WTC11 (cell line): ENCODE measurements around the gene TRMO. TPM values are rescaled to one million over a fixed set of nuclear protein-coding genes. Genes with fewer than 3 reads are reported as not detected.

Experiments used
- ATAC-seq: fragments of 200-7000 bp; cut with Tn5 transposase; 2 replicates; pipeline ENCODE4 v1.10.0; 2021; ENCODE audit warnings: mild to moderate bottlenecking, moderate library complexity
- CTCF ChIA-PET: fragments of 300-600 bp; sonication (Branson Sonifier 250); formaldehyde crosslinking; loops from one replicate; lab custom pipeline; 2021; ENCODE audit warnings: antibody characterized with exemption; lab: Charles Lee
- POLR2A ChIA-PET: fragments of 350-600 bp; sonication (Branson Sonifier 250); formaldehyde crosslinking; loops from one replicate; lab custom pipeline; 2021; ENCODE audit warnings: antibody characterized with exemption; lab: Charles Lee
- DNase-seq: peaks from one replicate; pipeline ENCODE4 v3.0.0; 2021; ENCODE audit warnings: low spot score
- H3K27ac Mint-ChIP-seq: 2 replicates; pipeline ENCODE4 v1.8.0; 2021; ENCODE audit warnings: mixed read lengths
- H3K27me3 Mint-ChIP-seq: 2 replicates; pipeline ENCODE4 v1.8.0; 2021; ENCODE audit warnings: low read depth, mild to moderate bottlenecking, moderate library complexity, mixed read lengths
- H3K36me3 Mint-ChIP-seq: 2 replicates; pipeline ENCODE4 v1.8.0; 2021; ENCODE audit warnings: mixed read lengths
- H3K4me1 Mint-ChIP-seq: 2 replicates; pipeline ENCODE4 v1.8.0; 2022; ENCODE audit warnings: mixed read lengths
- H3K4me3 Mint-ChIP-seq: 2 replicates; pipeline ENCODE4 v1.8.0; 2021; ENCODE audit warnings: mild to moderate bottlenecking, moderate library complexity, mixed read lengths
- H3K9me3 Mint-ChIP-seq: 2 replicates; pipeline ENCODE4 v1.8.0; 2021; ENCODE audit warnings: mixed read lengths
- ARID4B ChIP-seq: sonication (generic); formaldehyde crosslinking; IDR thresholded peaks from 2 replicates; pipeline ENCODE4 v1.8.0; 2023; ENCODE audit warnings: missing genetic modification reagents, mild to moderate bottlenecking, borderline replicate concordance
- ATF3 ChIP-seq: sonication (generic); formaldehyde crosslinking; conservative IDR thresholded peaks from 2 replicates; pipeline ENCODE4 v1.8.1; 2022; ENCODE audit warnings: mild to moderate bottlenecking, missing genetic modification reagents
- CREM ChIP-seq: sonication (generic); formaldehyde crosslinking; IDR thresholded peaks from 2 replicates; pipeline ENCODE4 v1.8.1; 2022; ENCODE audit warnings: mild to moderate bottlenecking, missing genetic modification reagents, moderate library complexity
- CTCF ChIP-seq: fragments of 200-600 bp; IDR thresholded peaks from 2 replicates; pipeline ENCODE4 v1.8.0; 2022; ENCODE audit warnings: antibody characterized with exemption
- E2F4 ChIP-seq: sonication (generic); formaldehyde crosslinking; IDR thresholded peaks from 2 replicates; pipeline ENCODE4 v1.8.1; 2022; ENCODE audit warnings: low read depth, mild to moderate bottlenecking, moderate library complexity, missing genetic modification reagents, borderline replicate concordance
- ELF4 ChIP-seq: sonication (generic); formaldehyde crosslinking; IDR thresholded peaks from 2 replicates; pipeline ENCODE4 v1.8.1; 2022; ENCODE audit warnings: low read depth, mild to moderate bottlenecking, moderate library complexity, missing genetic modification reagents
- EMX1 ChIP-seq: fragments of 250-450 bp; sonication (Bioruptor Pico); IDR thresholded peaks from 2 replicates; pipeline ENCODE4 v1.8.0; 2021; ENCODE audit warnings: mild to moderate bottlenecking
- ERG ChIP-seq: fragments of 250-450 bp; sonication (Bioruptor Pico); IDR thresholded peaks from 2 replicates; pipeline ENCODE4 v1.8.0; 2021; ENCODE audit warnings: mild to moderate bottlenecking
- FOXK1 ChIP-seq: sonication (generic); formaldehyde crosslinking; IDR thresholded peaks from 2 replicates; pipeline ENCODE4 v1.8.0; 2022; ENCODE audit warnings: mild to moderate bottlenecking, moderate library complexity, missing genetic modification reagents
- FOXP1 ChIP-seq: sonication (generic); formaldehyde crosslinking; IDR thresholded peaks from 2 replicates; pipeline ENCODE4 v1.8.0; 2022; ENCODE audit warnings: missing genetic modification reagents, mild to moderate bottlenecking, moderate library complexity, borderline replicate concordance
- FOXP4 ChIP-seq: sonication (generic); formaldehyde crosslinking; IDR thresholded peaks from 2 replicates; pipeline ENCODE4 v1.8.0; 2022; ENCODE audit warnings: mild to moderate bottlenecking, missing genetic modification reagents
- JAZF1 ChIP-seq: fragments of 250-450 bp; sonication (Bioruptor Pico); IDR thresholded peaks from 2 replicates; pipeline ENCODE4 v1.9.0; 2021; ENCODE audit warnings: moderate library complexity, mild to moderate bottlenecking, inconsistent platforms
- PREB ChIP-seq: sonication (generic); formaldehyde crosslinking; IDR thresholded peaks from 2 replicates; pipeline ENCODE4 v1.8.1; 2022; ENCODE audit warnings: mild to moderate bottlenecking, missing genetic modification reagents, moderate library complexity, borderline replicate concordance
- RORB ChIP-seq: fragments of 250-450 bp; sonication (Bioruptor Pico); IDR thresholded peaks from 2 replicates; pipeline ENCODE4 v1.9.0; 2021; ENCODE audit warnings: mild to moderate bottlenecking
- SMAD3 ChIP-seq: sonication (generic); formaldehyde crosslinking; IDR thresholded peaks from 2 replicates; pipeline ENCODE4 v1.8.0; 2022; ENCODE audit warnings: missing genetic modification reagents, mild to moderate bottlenecking, borderline replicate concordance
- SMAD4 ChIP-seq: sonication (generic); formaldehyde crosslinking; IDR thresholded peaks from 2 replicates; pipeline ENCODE4 v1.8.0; 2022; ENCODE audit warnings: mild to moderate bottlenecking, missing genetic modification reagents
- SP1 ChIP-seq: sonication (generic); formaldehyde crosslinking; conservative IDR thresholded peaks from 2 replicates; pipeline ENCODE4 v1.8.1; 2022; ENCODE audit warnings: missing genetic modification reagents
- ZNF121 ChIP-seq: sonication (generic); formaldehyde crosslinking; IDR thresholded peaks from 2 replicates; pipeline ENCODE4 v1.8.0; 2023; ENCODE audit warnings: missing genetic modification reagents
- ZNF671 ChIP-seq: fragments of 250-450 bp; sonication (Bioruptor Pico); IDR thresholded peaks from 2 replicates; pipeline ENCODE4 v1.8.0; 2021; ENCODE audit warnings: mild to moderate bottlenecking
- total RNA-seq: library from RNA; stranded (reverse); gene quantifications from 3 replicates; pipeline ENCODE4 v1.2.3, GENCODE V29; 2021

TRMO gene
- total RNA-seq, 1 experiment from 2014 or later = 4.6 TPM

GRCh38 chr9:97873882-97874281 is 48.4 kb downstream of the TRMO start (continued):
- TF ChIP-seq ARID4B (CRISPR knock-in tag) (no peak), ZNF121 (CRISPR knock-in tag) (no peak), PREB (CRISPR knock-in tag) (no peak), JAZF1 (no peak), CTCF (no peak), ERG (CRISPR knock-in tag) (no peak), ZNF671 (CRISPR knock-in tag) (no peak), FOXP4 (CRISPR knock-in tag) (no peak), ELF4 (CRISPR knock-in tag) (no peak)

- CTCF ChIA-PET = interaction anchor here (0.7 to 2.5 kb wide), 5 partner anchors 17 to 161 kb away, joined by 3 to 10 read pairs (median 4); no protein-coding TSS in a partner anchor
- POLR2A ChIA-PET = no interaction called here
- DNase-seq (peak; percentile 20), ATAC-seq (peak; percentile 42)
- H3K27ac Mint-ChIP-seq = no peak overlapping the region
- H3K4me3 Mint-ChIP-seq = no peak overlapping the region
- TF ChIP-seq EMX1 (no peak), SMAD4 (CRISPR knock-in tag) (no peak), CREM (no peak)
- peaks cover 4% of the 10 kb centered on the region for H3K27me3 Mint-ChIP-seq
- peaks cover 16% of the 10 kb centered on the region for H3K4me1 Mint-ChIP-seq
- H3K36me3 Mint-ChIP-seq = no peaks in the 10 kb centered on the region
- H3K9me3 Mint-ChIP-seq = peaks cover 13% of the 10 kb centered on the region
Observed at GRCh38 chr9:97873425-97873824, 48.9 kb downstream of the TRMO start.

- H3K27me3 Mint-ChIP-seq = peaks cover 33% of the 10 kb centered on the region
- no peak overlapping the region for H3K27ac Mint-ChIP-seq
Observed at GRCh38 chr9:97868859-97869258, 53.4 kb downstream of the TRMO start.

More at GRCh38 chr9:97868859-97869258, 53.4 kb downstream of the TRMO start:
- CTCF ChIA-PET = interaction anchor here (0.9 to 4.2 kb wide), 4 partner anchors 21 to 32 kb away, joined by 4 to 26 read pairs (median 6); no protein-coding TSS in a partner anchor
- H3K4me1 Mint-ChIP-seq = peaks cover 16% of the 10 kb centered on the region
- ATAC-seq (peak; percentile 72), DNase-seq (no peak)
- no peak overlapping the region for H3K4me3 Mint-ChIP-seq
- TF ChIP-seq FOXK1 (CRISPR knock-in tag) = no peak
- no peak for TF ChIP-seq E2F4 (CRISPR knock-in tag)
- TF ChIP-seq SP1 (CRISPR knock-in tag) = no peak
- TF ChIP-seq SMAD3 = no peak
- no peak for TF ChIP-seq RORB (CRISPR knock-in tag)
- no peak for TF ChIP-seq ATF3 (CRISPR knock-in tag)
- no peak for TF ChIP-seq FOXP1 (CRISPR knock-in tag)
- peaks cover 30% of the 10 kb centered on the region for H3K9me3 Mint-ChIP-seq
- H3K36me3 Mint-ChIP-seq = peaks cover 9% of the 10 kb centered on the region; the same call in 1 of the 2 replicates
- POLR2A ChIA-PET = no interaction called here
